Activated CD4-positive, alpha-beta memory T cell treated with anti-CD3 and anti-CD28 coated beads for 36 hours (primary cell): Measurements from ENCODE around the gene GMEB2. TPM values are rescaled to one million over a fixed set of nuclear protein-coding genes. Genes with fewer than 3 reads are reported as not detected.
"Not testable (repeated sequence)": the region's sequence is repeated elsewhere in the genome, so short reads cannot be mapped to it uniquely, and the experiment has no call there.

Experiments used
- CTCF ChIA-PET: fragments of 350-600 bp; sonication (Branson Sonifier 250); formaldehyde crosslinking; loops from one replicate; lab custom pipeline; 2021; ENCODE audit warnings: antibody characterized with exemption, inconsistent platforms; lab: Charles Lee
- POLR2A ChIA-PET: fragments of 350-600 bp; sonication (Branson Sonifier 250); formaldehyde crosslinking; loops from one replicate; lab custom pipeline; 2021; ENCODE audit warnings: antibody characterized with exemption; lab: Charles Lee
- DNase-seq: peaks from one replicate; pipeline ENCODE4 v3.0.0-alpha.2; 2020
- H3K27ac Mint-ChIP-seq: one replicate; pipeline ENCODE4 v1.8.0; 2021; ENCODE audit warnings: mixed read lengths
- H3K27me3 Mint-ChIP-seq: one replicate; pipeline ENCODE4 v1.8.0; 2021; ENCODE audit warnings: mixed read lengths
- H3K36me3 Mint-ChIP-seq: one replicate; pipeline ENCODE4 v1.8.0; 2021; ENCODE audit warnings: mixed read lengths
- H3K4me1 Mint-ChIP-seq: one replicate; pipeline ENCODE4 v1.8.0; 2021; ENCODE audit warnings: low read depth, mixed read lengths
- H3K4me3 Mint-ChIP-seq: one replicate; pipeline ENCODE4 v1.8.0; 2021; ENCODE audit warnings: mild to moderate bottlenecking, mixed read lengths
- H3K9me3 Mint-ChIP-seq: one replicate; pipeline ENCODE4 v1.8.0; 2021; ENCODE audit warnings: mixed read lengths
- intact Hi-C: fragments of 100-400 bp; cut with micrococcal nuclease; formaldehyde crosslinking; loops from one replicate; pipeline ENCODE4 v1.15.1; 2023
- total RNA-seq, 2 experiments: library from RNA; stranded (reverse); gene quantifications; one replicate each; pipeline ENCODE4 v1.2.3, GENCODE V29; 2021

The GMEB2 gene
- total RNA-seq, 2 experiments from 2014 or later = 13.6 to 14.0 TPM

DNA sequence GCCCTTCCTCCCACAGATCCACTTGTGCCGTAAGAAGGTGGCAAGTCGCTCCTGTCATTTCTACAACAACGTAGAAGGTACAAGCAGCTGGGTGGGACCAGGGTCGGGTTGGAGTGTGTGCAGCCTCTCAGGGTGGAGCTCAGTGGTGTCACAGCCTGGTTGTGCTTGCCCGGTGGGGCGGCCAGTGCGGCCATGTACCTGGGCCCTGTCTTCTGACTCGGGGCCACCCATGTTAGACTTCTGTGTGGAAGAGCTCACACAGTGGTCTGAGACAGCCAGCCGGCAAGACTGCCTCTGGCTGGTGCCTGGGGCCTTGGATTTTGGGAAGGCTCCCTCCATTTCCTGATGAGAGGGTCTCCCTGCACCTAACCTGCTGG lies 35.9 kb upstream of the GMEB2 start:
- Mint-ChIP-seq H3K27me3 (no peaks in the 10 kb centered on the region), H3K27ac (no peak overlapping the region), H3K36me3 (peaks cover 27% of the 10 kb centered on the region), H3K4me3 (no peak overlapping the region), H3K4me1 (peaks cover 17% of the 10 kb centered on the region), H3K9me3 (no peaks in the 10 kb centered on the region)
- DNase-seq = no peak
- POLR2A ChIA-PET = interaction anchor here (1.4 kb wide), 1 partner anchor 9 kb away, joined by 3 read pairs; the partner anchor contains the start of gene STMN3
- intact Hi-C loops = no loop called here
- CTCF ChIA-PET = interaction anchor here (0.6 kb wide), 1 partner anchor 394 kb away, joined by 3 read pairs; no protein-coding TSS in a partner anchor

DNA sequence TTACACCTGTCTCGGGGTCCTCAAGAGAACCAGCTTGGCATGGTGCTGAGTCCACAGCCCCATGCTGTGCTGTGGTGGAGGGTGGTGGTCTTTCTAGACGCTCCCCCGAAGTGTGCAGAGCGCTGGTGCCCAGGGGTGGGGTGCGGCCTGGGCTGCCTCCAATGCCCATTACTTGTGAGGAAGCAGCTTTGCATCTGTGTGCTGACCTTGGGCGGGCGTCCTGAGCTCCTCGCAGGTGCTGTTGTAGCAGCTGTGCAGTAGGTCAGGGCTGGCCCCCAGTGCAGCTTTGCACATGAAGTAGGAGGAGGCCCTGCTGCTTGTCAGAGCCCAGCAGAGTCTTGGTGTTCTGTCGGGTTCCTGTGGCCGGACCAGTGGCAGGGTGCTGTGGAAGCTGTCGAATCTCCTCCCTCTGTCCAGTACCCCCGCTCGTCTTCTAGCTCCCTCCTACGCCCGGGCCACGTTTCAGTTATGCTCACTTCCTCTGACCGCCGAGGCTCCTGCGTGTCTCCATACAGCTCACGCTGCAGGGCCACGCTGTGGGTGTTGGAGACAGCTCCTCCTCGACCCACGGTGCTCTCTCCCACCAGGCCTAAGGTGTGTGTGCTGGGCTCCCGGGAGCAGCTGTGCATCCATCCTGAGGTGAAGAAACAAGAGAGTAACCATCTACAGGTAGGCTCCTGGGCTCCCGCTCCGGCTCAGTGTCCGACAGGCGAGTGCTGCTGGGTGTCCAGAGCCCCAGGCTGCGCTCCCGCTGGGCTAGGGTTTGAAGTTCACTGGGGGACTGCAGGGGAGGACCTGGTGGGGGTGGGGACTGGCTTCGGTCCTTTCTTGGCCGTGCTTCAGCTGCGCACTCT lies 35.3 kb upstream of the GMEB2 start:
- Mint-ChIP-seq H3K4me1 (peaks cover 17% of the 10 kb centered on the region), H3K36me3 (peaks cover 24% of the 10 kb centered on the region), H3K4me3 (no peak overlapping the region), H3K27me3 (no peaks in the 10 kb centered on the region), H3K27ac (no peak overlapping the region), H3K9me3 (no peaks in the 10 kb centered on the region)
- no peak for DNase-seq
- ChIA-PET CTCF (interaction anchor here (0.6 to 1.2 kb wide), 2 partner anchors 79 to 124 kb away, joined by 3 read pairs; no protein-coding TSS in a partner anchor), POLR2A (interaction anchor here (1.4 kb wide), 1 partner anchor 9 kb away, joined by 3 read pairs; the partner anchor contains the start of gene STMN3)
- intact Hi-C loops = no loop called here

DNA sequence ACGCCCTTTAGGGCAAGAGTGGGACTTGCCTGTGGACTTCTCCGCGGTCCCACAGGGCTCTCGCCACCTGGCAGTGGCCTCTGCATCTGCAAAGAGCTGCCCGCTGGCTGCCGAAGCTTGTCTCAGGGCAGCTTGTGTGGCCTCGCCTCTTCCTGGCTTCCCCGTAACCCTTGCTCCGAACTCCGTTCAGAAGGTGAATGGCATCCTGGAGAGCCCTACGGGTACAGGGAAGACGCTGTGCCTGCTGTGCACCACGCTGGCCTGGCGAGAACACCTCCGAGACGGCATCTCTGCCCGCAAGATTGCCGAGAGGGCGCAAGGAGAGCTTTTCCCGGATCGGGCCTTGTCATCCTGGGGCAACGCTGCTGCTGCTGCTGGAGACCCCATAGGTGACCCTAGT lies 34.2 kb upstream of the GMEB2 start:
- no peak for DNase-seq
- peaks cover 17% of the 10 kb centered on the region for H3K4me1 Mint-ChIP-seq
- no peak overlapping the region for H3K27ac Mint-ChIP-seq
- no peak overlapping the region for H3K4me3 Mint-ChIP-seq
- ChIA-PET POLR2A (interaction anchor here (1.4 kb wide), 1 partner anchor 7 kb away, joined by 3 read pairs; the partner anchor contains the start of gene STMN3), CTCF (interaction anchor here (0.7 to 1.2 kb wide), 2 partner anchors 123 to 125 kb away, joined by 3 read pairs; no protein-coding TSS in a partner anchor)
- peaks cover 22% of the 10 kb centered on the region for H3K36me3 Mint-ChIP-seq
- intact Hi-C loops = no loop called here
- no peaks in the 10 kb centered on the region for H3K27me3 Mint-ChIP-seq
- H3K9me3 Mint-ChIP-seq = no peaks in the 10 kb centered on the region

DNA sequence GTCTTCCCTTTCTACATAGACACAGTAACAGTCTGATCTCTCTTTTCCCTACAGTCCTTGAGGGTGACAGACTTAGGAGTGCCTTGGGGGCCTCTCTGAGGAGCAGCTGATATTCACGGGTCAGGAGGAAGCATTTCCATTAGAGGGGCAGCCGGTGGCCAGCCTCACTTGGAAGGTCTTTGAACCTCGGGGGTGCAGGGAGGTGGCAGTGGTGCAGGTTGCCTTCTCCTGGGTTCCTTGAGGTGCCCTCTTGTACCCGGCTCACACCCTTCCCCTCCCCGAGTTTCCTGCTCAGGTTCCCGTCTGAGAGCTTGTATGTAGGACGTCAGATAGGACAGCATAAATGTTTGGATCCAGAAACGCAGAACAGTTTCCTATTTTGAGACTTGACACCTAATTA lies 33.7 kb upstream of the GMEB2 start:
- no peaks in the 10 kb centered on the region for H3K27me3 Mint-ChIP-seq
- H3K27ac Mint-ChIP-seq = no peak overlapping the region
- no peak overlapping the region for H3K4me3 Mint-ChIP-seq
- CTCF ChIA-PET = interaction anchor here (0.7 kb wide), 1 partner anchor 123 kb away, joined by 3 read pairs; no protein-coding TSS in a partner anchor
- intact Hi-C loops = no loop called here
- peaks cover 18% of the 10 kb centered on the region for H3K36me3 Mint-ChIP-seq
- DNase-seq = no peak
- POLR2A ChIA-PET = no interaction called here
- peaks cover 17% of the 10 kb centered on the region for H3K4me1 Mint-ChIP-seq
- no peaks in the 10 kb centered on the region for H3K9me3 Mint-ChIP-seq

DNA sequence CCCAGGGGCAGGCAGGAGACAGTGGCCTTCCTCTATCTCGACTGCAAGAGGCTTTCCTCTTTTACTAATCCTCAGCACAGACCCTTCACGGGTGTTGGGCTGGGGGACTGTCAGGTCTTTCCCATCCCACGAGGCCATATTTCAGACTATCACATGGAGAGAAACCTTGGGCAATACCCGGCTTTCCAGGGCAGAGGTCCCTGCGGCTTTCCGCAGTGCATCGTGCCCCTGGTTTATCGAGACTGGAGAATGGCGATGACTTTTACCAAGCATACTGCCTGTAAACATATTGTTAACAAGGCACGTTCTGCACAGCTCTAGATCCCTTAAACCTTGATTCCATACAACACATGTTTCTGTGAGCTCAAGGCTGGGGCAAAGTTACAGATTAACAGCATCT lies 33.3 kb upstream of the GMEB2 start:
- H3K27me3 Mint-ChIP-seq, DNase-seq, H3K27ac Mint-ChIP-seq, POLR2A ChIA-PET, H3K9me3 Mint-ChIP-seq, intact Hi-C loops, CTCF ChIA-PET: not testable (repeated sequence)
- Mint-ChIP-seq H3K4me1 (peaks cover 17% of the 10 kb centered on the region), H3K4me3 (peak overlapping the region; percentile 92), H3K36me3 (peaks cover 18% of the 10 kb centered on the region)

DNA sequence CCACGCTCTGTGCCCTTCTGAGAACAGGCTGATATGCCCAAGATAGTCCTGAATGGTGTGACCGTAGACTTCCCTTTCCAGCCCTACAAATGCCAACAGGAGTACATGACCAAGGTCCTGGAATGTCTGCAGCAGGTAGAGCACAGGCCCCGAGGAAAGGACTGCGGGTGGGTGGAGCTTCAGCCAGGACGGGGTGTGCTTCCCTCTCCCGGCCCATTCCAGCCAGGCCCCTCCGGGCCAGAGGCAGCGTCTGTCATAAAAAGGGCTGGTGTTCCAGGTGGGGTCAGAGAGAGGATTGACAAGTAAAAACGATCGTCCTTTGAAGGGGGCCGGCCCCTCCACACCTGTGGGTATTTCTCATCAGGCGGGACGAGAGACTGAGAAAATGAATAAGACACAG lies 32.5 kb upstream of the GMEB2 start:
- DNase-seq = no peak
- Mint-ChIP-seq H3K4me3 (peak overlapping the region; percentile 92), H3K27ac (no peak overlapping the region), H3K36me3 (peaks cover 15% of the 10 kb centered on the region), H3K4me1 (peaks cover 22% of the 10 kb centered on the region), H3K9me3 (no peaks in the 10 kb centered on the region), H3K27me3 (no peaks in the 10 kb centered on the region)
- intact Hi-C loops = loop anchor here (5.0 kb wide), 1 partner anchor 78 kb away; the partner anchor contains the start of genes LIME1 and SLC2A4RG
- POLR2A ChIA-PET = no interaction called here
- CTCF ChIA-PET = no interaction called here

DNA sequence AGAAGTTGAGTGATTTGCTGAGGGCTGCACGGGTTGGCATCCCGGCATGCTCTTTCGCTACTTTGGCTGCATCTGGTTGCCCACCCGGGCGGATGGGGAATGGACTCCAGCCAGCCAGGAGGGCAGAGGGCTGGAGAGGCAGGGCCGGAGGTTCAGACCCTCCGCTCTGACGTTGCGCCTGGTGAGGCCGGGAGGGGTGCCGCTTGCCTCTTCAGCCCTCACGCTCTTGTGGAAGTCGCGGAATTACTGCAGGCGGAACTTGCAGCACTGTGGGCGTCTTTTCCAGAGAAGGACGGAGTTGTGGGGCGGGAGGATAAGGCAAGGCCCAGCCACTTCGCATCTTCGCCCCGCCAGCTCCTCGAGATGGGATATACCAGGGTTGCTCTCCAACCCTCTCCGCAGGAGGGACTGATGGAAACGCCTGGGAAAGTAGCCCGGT lies 31.9 kb upstream of the GMEB2 start:
- intact Hi-C loops = loop anchor here (5.0 kb wide), 1 partner anchor 79 kb away; the partner anchor contains the start of genes LIME1 and SLC2A4RG
- Mint-ChIP-seq H3K4me1 (peaks cover 28% of the 10 kb centered on the region), H3K36me3 (peaks cover 15% of the 10 kb centered on the region), H3K27me3 (no peaks in the 10 kb centered on the region), H3K27ac (peak overlapping the region; percentile 93), H3K4me3 (peak overlapping the region; percentile 92), H3K9me3 (no peaks in the 10 kb centered on the region)
- CTCF ChIA-PET = interaction anchor here (0.8 to 1.6 kb wide), 9 partner anchors 10 to 322 kb away, joined by 3 to 11 read pairs (median 4); partner anchors contain the start of genes ARFRP1, GMEB2, PRPF6 and PTK6
- DNase-seq = peak; percentile 53
- POLR2A ChIA-PET = interaction anchor here (1.0 to 2.0 kb wide), 4 partner anchors 17 to 206 kb away, joined by 3 to 17 read pairs (median 6); partner anchors contain the start of genes GMEB2 and TPD52L2

DNA sequence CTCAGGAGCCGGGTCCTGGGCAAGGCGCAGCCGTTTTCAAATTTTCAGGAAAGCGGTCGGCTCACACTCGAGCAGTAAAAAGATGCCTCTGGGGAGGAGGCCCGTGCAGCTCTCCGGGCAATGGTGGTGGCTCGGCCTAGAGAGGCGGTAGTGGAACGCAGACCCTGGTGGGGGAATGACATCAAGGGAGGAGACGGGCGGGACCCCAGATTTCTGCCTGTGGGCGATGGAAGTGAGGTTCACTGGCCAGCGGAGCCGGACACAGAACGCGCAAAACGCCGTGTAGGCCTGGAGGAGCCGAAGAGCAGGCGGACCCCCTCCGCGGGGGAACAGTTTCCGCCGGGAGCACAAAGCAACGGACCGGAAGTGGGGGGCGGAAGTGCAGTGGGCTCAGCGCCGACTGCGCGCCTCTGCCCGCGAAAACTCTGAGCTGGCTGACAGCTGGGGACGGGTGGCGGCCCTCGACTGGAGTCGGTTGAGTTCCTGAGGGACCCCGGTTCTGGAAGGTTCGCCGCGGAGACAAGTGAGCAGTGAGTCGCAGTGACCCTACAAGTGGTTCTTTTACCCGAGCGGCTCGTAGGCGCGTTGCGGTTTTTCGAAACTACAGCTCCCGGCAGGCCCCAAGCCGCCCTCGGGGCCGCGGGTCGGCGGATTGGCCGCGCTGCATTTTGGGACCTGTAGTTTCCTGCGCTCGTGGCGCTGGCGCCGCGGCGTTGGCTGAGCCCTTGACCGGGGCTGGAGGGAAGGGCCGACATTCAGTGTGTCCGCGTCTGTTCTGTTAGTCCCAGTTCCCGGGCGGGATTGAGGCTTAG lies 31.2 kb upstream of the GMEB2 start, which contains the start of gene RTEL1:
RTEL1 (plus strand) TSS at position 376 of the 812 bp plus-strand sequence. CDS start 1,091 bp downstream, outside the sequence.
- Mint-ChIP-seq H3K4me1 (peaks cover 29% of the 10 kb centered on the region), H3K4me3 (peak within 1 kb of the TSS; percentile 92), H3K9me3 (no peaks in the 10 kb centered on the region), H3K36me3 (peaks cover 15% of the 10 kb centered on the region), H3K27me3 (no peaks in the 10 kb centered on the region), H3K27ac (peak within 1 kb of the TSS; percentile 93)
- intact Hi-C loops = loop anchor here (5.0 kb wide), 1 partner anchor 79 kb away; the partner anchor contains the start of genes LIME1 and SLC2A4RG
- POLR2A ChIA-PET = interaction anchor here (0.9 to 2.0 kb wide), 5 partner anchors 12 to 207 kb away, joined by 3 to 17 read pairs (median 3); partner anchors contain the start of genes GMEB2 and TPD52L2
- CTCF ChIA-PET = interaction anchor here (0.8 to 1.6 kb wide), 9 partner anchors 11 to 323 kb away, joined by 3 to 11 read pairs (median 4); partner anchors contain the start of genes ARFRP1, GMEB2, PRPF6 and PTK6
- DNase-seq = peak; percentile 92

DNA sequence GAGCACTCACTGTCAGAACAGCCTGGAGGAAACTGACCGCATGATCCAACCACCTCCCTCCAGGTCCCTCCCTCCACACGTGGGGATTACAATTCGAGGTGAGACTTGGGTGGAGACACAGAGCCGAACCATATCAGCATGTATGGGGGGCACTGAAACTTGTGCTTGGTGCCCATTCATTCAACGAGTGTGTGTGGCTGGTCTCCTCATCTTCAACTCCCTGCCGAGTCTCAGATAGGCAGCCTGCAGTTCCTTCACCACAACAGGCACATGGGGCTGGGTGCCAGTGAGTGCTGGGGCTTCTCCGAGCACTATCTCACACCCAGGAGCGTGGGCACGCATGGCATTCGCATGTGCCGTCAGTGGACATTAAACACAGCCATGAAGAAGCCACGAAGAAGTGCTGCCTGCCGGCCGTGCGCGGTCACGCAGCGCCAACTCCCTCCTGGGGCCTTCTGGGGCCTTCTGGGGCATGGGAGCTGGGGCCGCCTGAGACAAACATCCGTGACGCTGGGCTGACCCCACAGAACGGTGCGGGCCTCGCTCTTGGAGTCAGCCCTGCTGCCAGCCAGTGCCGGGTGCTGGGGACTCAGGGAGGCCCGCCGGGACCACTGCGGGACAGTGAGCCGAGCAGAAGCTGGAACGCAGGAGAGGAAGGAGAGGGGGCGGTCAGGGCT lies 30.5 kb upstream of the GMEB2 start:
- intact Hi-C loops = loop anchor here (5.0 kb wide), 1 partner anchor 80 kb away; the partner anchor contains the start of genes LIME1 and SLC2A4RG
- no peak for DNase-seq
- ChIA-PET POLR2A (interaction anchor here (0.9 to 2.0 kb wide), 4 partner anchors 12 to 208 kb away, joined by 3 to 17 read pairs (median 6); partner anchors contain the start of genes GMEB2 and TPD52L2), CTCF (interaction anchor here (1.0 to 1.6 kb wide), 5 partner anchors 16 to 161 kb away, joined by 3 to 11 read pairs (median 4); partner anchors contain the start of genes GMEB2 and PTK6)
- Mint-ChIP-seq H3K9me3 (no peaks in the 10 kb centered on the region), H3K4me3 (peak overlapping the region; percentile 92), H3K27me3 (no peaks in the 10 kb centered on the region), H3K27ac (peak overlapping the region; percentile 93), H3K4me1 (peaks cover 29% of the 10 kb centered on the region), H3K36me3 (peaks cover 14% of the 10 kb centered on the region)

DNA sequence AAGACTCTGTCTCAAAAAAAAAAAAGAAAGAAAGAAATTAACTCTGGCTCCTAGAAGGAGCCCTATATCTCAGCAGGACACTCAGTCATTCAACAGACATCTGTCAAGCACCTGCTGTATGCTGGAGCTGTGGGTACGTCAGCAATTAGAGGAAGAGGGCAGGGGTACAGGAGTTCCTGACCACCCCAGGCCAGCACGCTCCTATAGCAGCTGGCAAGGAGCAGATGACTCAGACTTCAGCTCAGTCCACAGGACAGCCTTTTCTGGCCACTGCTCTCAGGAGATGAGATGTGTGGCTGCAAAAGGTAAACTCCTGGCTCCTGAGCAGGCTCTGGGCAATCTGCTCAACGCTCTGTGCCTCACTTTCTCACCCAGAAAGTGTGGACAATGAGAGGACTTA lies 29.6 kb upstream of the GMEB2 start:
- peaks cover 7% of the 10 kb centered on the region for H3K36me3 Mint-ChIP-seq
- CTCF ChIA-PET = interaction anchor here (1.2 kb wide), 1 partner anchor 14 kb away, joined by 3 read pairs; no protein-coding TSS in a partner anchor
- no peak overlapping the region for H3K4me3 Mint-ChIP-seq
- no peaks in the 10 kb centered on the region for H3K27me3 Mint-ChIP-seq
- POLR2A ChIA-PET = no interaction called here
- DNase-seq = no peak
- peaks cover 32% of the 10 kb centered on the region for H3K4me1 Mint-ChIP-seq
- intact Hi-C loops = loop anchor here (5.0 kb wide), 1 partner anchor 81 kb away; the partner anchor contains the start of genes LIME1 and SLC2A4RG
- no peaks in the 10 kb centered on the region for H3K9me3 Mint-ChIP-seq
- no peak overlapping the region for H3K27ac Mint-ChIP-seq
